ENCODE results near the gene FNDC1.

Gene FNDC1

GRCh38 chr6:159170999-159171712 lies 2.0 kb downstream of the FNDC1 start:
- TF ChIP-seq CTCF (IDR thresholded peaks at IDR 0.05; ENCODE audit: low read depth, low read length, poor library complexity, severe bottlenecking) (no peak), EZH2phosphoT487 (IDR thresholded peaks at IDR 0.05; ENCODE audit: borderline replicate concordance, low read length) (no peak)
- Histone ChIP-seq H3F3A (ENCODE audit: control insufficient read depth, insufficient read depth) (peaks cover 4% of the 10 kb centered on the region; the same call in 1 of the 2 replicates), H4K20me1 (ENCODE audit: control insufficient read depth, insufficient read depth, low read depth, low read length) (no peaks in the 10 kb centered on the region), H3K36me3 (ENCODE audit: control insufficient read depth, low read length) (no peaks in the 10 kb centered on the region), H3K4me1 (ENCODE audit: control insufficient read depth, low read length) (peaks cover 17% of the 10 kb centered on the region), H3K79me2 (ENCODE audit: control insufficient read depth, low read length) (no peaks in the 10 kb centered on the region), H3K9me2 (replicated peaks; ENCODE audit: control insufficient read depth, low read length) (no peaks in the 10 kb centered on the region), H3K4me3 (ENCODE audit: low read length) (no peak overlapping the region), H3K27ac (ENCODE audit: low read depth, low read length) (no peak overlapping the region), H3K4me2 (ENCODE audit: low read length) (no peak overlapping the region), H3K27me3 (ENCODE audit: control insufficient read depth, low read length) (peaks cover 60% of the 10 kb centered on the region), H3K9me3 (ENCODE audit: control insufficient read depth, insufficient read depth, low read length) (no peaks in the 10 kb centered on the region)

GRCh38 chr6:159172091-159172491 lies 2.9 kb downstream of the FNDC1 start:
- Histone ChIP-seq H3F3A (ENCODE audit: control insufficient read depth, insufficient read depth) (peaks cover 4% of the 10 kb centered on the region; the same call in 1 of the 2 replicates), H3K79me2 (ENCODE audit: control insufficient read depth, low read length) (no peaks in the 10 kb centered on the region), H3K4me3 (ENCODE audit: low read length) (no peak overlapping the region), H3K27me3 (ENCODE audit: control insufficient read depth, low read length) (peaks cover 50% of the 10 kb centered on the region), H3K27ac (ENCODE audit: low read depth, low read length) (no peak overlapping the region), H4K20me1 (ENCODE audit: control insufficient read depth, insufficient read depth, low read depth, low read length) (no peaks in the 10 kb centered on the region), H3K4me2 (ENCODE audit: low read length) (no peak overlapping the region), H3K9me3 (ENCODE audit: control insufficient read depth, insufficient read depth, low read length) (no peaks in the 10 kb centered on the region), H3K9me2 (replicated peaks; ENCODE audit: control insufficient read depth, low read length) (no peaks in the 10 kb centered on the region), H3K4me1 (ENCODE audit: control insufficient read depth, low read length) (peaks cover 17% of the 10 kb centered on the region), H3K36me3 (ENCODE audit: control insufficient read depth, low read length) (no peaks in the 10 kb centered on the region)
- TF ChIP-seq CTCF (IDR thresholded peaks at IDR 0.05; ENCODE audit: low read depth, low read length, poor library complexity, severe bottlenecking) (no peak), EZH2phosphoT487 (IDR thresholded peaks at IDR 0.05; ENCODE audit: borderline replicate concordance, low read length) (no peak)

- Histone ChIP-seq H3K79me2 (ENCODE audit: control insufficient read depth, low read length) (no peaks in the 10 kb centered on the region), H3K4me2 (ENCODE audit: low read length) (peak overlapping the region; percentile 57), H3K9me2 (replicated peaks; ENCODE audit: control insufficient read depth, low read length) (no peaks in the 10 kb centered on the region), H3K4me1 (ENCODE audit: control insufficient read depth, low read length) (peaks cover 11% of the 10 kb centered on the region), H3K4me3 (ENCODE audit: low read length) (peak overlapping the region; percentile 23), H3K27ac (ENCODE audit: low read depth, low read length) (no peak overlapping the region), H3K36me3 (ENCODE audit: control insufficient read depth, low read length) (no peaks in the 10 kb centered on the region), H3K27me3 (ENCODE audit: control insufficient read depth, low read length) (peaks cover 31% of the 10 kb centered on the region), H3K9me3 (ENCODE audit: control insufficient read depth, insufficient read depth, low read length) (no peaks in the 10 kb centered on the region), H4K20me1 (ENCODE audit: control insufficient read depth, insufficient read depth, low read depth, low read length) (no peaks in the 10 kb centered on the region), H3F3A (ENCODE audit: control insufficient read depth, insufficient read depth) (peaks cover 4% of the 10 kb centered on the region; the same call in 1 of the 2 replicates)
- TF ChIP-seq EZH2phosphoT487 (IDR thresholded peaks at IDR 0.05; ENCODE audit: borderline replicate concordance, low read length) (no peak), CTCF (IDR thresholded peaks at IDR 0.05; ENCODE audit: low read depth, low read length, poor library complexity, severe bottlenecking) (peak; percentile 99)
These were observed 5.2 kb downstream of the FNDC1 start for GRCh38 chr6:159174263-159174969.
